H9 (cell line): ENCODE measurements around the gene UPF2. TPM values are rescaled to one million over a fixed set of nuclear protein-coding genes. Genes with fewer than 3 reads are reported as not detected.

Experiments used
- DNase-seq: peaks from one replicate; pipeline ENCODE4 v3.0.0-alpha.2; 2017
- H2AFZ ChIP-seq: one replicate; pipeline ENCODE4 v1.6.1; 2013; ENCODE audit warnings: mild to moderate bottlenecking, low read length, control low read depth, moderate library complexity
- H2AK5ac ChIP-seq: 2 replicates; pipeline ENCODE4 v1.6.1; 2013; ENCODE audit warnings: low read length, control low read depth, mixed read lengths; ENCODE audit not compliant: insufficient read length
- H2BK120ac ChIP-seq: one replicate; pipeline ENCODE4 v1.6.1; 2013; ENCODE audit warnings: low read depth, mild to moderate bottlenecking, low read length, control low read depth, inconsistent platforms; ENCODE audit not compliant: poor library complexity, severe bottlenecking
- H2BK12ac ChIP-seq: 2 replicates; pipeline ENCODE4 v1.6.1; 2013; ENCODE audit warnings: low read length, control low read depth, mixed read lengths, low read depth; ENCODE audit not compliant: insufficient read length
- H2BK15ac ChIP-seq: 2 replicates; pipeline ENCODE4 v1.6.1; 2013; ENCODE audit warnings: low read depth, low read length, control low read depth
- H2BK20ac ChIP-seq: one replicate; pipeline ENCODE4 v1.6.1; 2013; ENCODE audit warnings: low read depth, mild to moderate bottlenecking, low read length, control low read depth, inconsistent platforms; ENCODE audit not compliant: poor library complexity, severe bottlenecking
- H2BK5ac ChIP-seq: 2 replicates; pipeline ENCODE4 v1.6.1; 2013; ENCODE audit warnings: low read length, control low read depth, mixed read lengths; ENCODE audit not compliant: insufficient read length
- H3K14ac ChIP-seq: 2 replicates; pipeline ENCODE4 v1.6.1; 2013; ENCODE audit warnings: low read length, control low read depth; ENCODE audit not compliant: insufficient read depth
- H3K18ac ChIP-seq: 2 replicates; pipeline ENCODE4 v1.6.1; 2013; ENCODE audit warnings: low read depth, mild to moderate bottlenecking, mixed read lengths, low read length, control low read depth; ENCODE audit not compliant: insufficient read length
- H3K23ac ChIP-seq: 2 replicates; pipeline ENCODE4 v1.6.1; 2013; ENCODE audit warnings: low read length, control low read depth, mixed read lengths, low read depth; ENCODE audit not compliant: insufficient read length
- H3K23me2 ChIP-seq: 2 replicates; pipeline ENCODE4 v1.6.1; 2013; ENCODE audit warnings: low read depth, mild to moderate bottlenecking, mixed read lengths, low read length, control low read depth; ENCODE audit not compliant: insufficient read length, poor library complexity, severe bottlenecking
- H3K27ac ChIP-seq: 2 replicates; pipeline ENCODE4 v1.5.1; 2013; ENCODE audit warnings: low read length, control low read depth, mixed read lengths, low read depth; ENCODE audit not compliant: insufficient read length
- H3K27me3 ChIP-seq: 2 replicates; pipeline ENCODE4 v1.6.1; 2013; ENCODE audit warnings: low read length, control low read depth, inconsistent platforms; ENCODE audit not compliant: insufficient read depth
- H3K4ac ChIP-seq: 2 replicates; pipeline ENCODE4 v1.6.1; 2013; ENCODE audit warnings: low read depth, mild to moderate bottlenecking, control low read depth, inconsistent platforms, low read length, moderate library complexity
- H3K4me1 ChIP-seq: 2 replicates; pipeline ENCODE4 v1.6.1; 2013; ENCODE audit warnings: low read length, control low read depth, inconsistent platforms; ENCODE audit not compliant: insufficient read depth
- H3K4me2 ChIP-seq: 2 replicates; pipeline ENCODE4 v1.6.1; 2013; ENCODE audit warnings: low read length, control low read depth, mixed read lengths; ENCODE audit not compliant: insufficient read length, insufficient read depth
- H3K56ac ChIP-seq: 2 replicates; pipeline ENCODE4 v1.6.1; 2013; ENCODE audit warnings: low read depth, mild to moderate bottlenecking, mixed read lengths, low read length, control low read depth; ENCODE audit not compliant: insufficient read length
- H3K79me1 ChIP-seq: 2 replicates; pipeline ENCODE4 v1.6.1; 2013; ENCODE audit warnings: low read depth, mild to moderate bottlenecking, moderate library complexity, low read length, control low read depth, inconsistent platforms; ENCODE audit not compliant: insufficient read depth, poor library complexity, severe bottlenecking
- H3K79me2 ChIP-seq: 2 replicates; pipeline ENCODE4 v1.6.1; 2013; ENCODE audit warnings: low read length, control low read depth, inconsistent platforms; ENCODE audit not compliant: insufficient read depth
- H3K9ac ChIP-seq: 2 replicates; pipeline ENCODE4 v1.6.1; 2013; ENCODE audit warnings: low read length, control low read depth, mixed read lengths; ENCODE audit not compliant: insufficient read length; ENCODE audit errors: extremely low read depth
- H3K9me3 ChIP-seq: one replicate; pipeline ENCODE4 v1.6.1; 2013; ENCODE audit warnings: low read depth, low read length, inconsistent platforms; ENCODE audit not compliant: control insufficient read depth
- H3T11ph ChIP-seq: one replicate; pipeline ENCODE4 v1.6.1; 2013; ENCODE audit warnings: mild to moderate bottlenecking, low read length, control low read depth, inconsistent platforms
- H4K20me1 ChIP-seq: one replicate; pipeline ENCODE4 v1.6.1; 2013; ENCODE audit not compliant: control insufficient read depth, insufficient read length, insufficient read depth
- H4K5ac ChIP-seq: 2 replicates; pipeline ENCODE4 v1.6.1; 2013; ENCODE audit warnings: low read depth, mild to moderate bottlenecking, mixed read lengths, low read length, control low read depth; ENCODE audit not compliant: insufficient read length
- H4K8ac ChIP-seq: replicated peaks from 2 replicates; pipeline ENCODE4 v1.6.1; 2013; ENCODE audit warnings: low read length, control low read depth, mixed read lengths, low read depth; ENCODE audit not compliant: insufficient read length
- H4K91ac ChIP-seq: 2 replicates; pipeline ENCODE4 v1.6.1; 2013; ENCODE audit warnings: low read depth, mild to moderate bottlenecking, moderate library complexity, mixed read lengths, low read length, control low read depth; ENCODE audit not compliant: insufficient read length
- H3K27ac Mint-ChIP-seq, 3 experiments: 2 replicates in 2 of 3; 3 replicates in 1 of 3; pipeline ENCODE4 v1.8.0; 2020 to 2021; ENCODE audit warnings: mixed read lengths in 3 of 3, mild to moderate bottlenecking in 1 of 3, moderate library complexity in 1 of 3
- H3K27me3 Mint-ChIP-seq: 2 replicates; pipeline ENCODE4 v1.8.0; 2021; ENCODE audit warnings: low read depth, mild to moderate bottlenecking, moderate library complexity, mixed read lengths
- H3K36me3 Mint-ChIP-seq, 3 experiments: 2 replicates in 2 of 3; 3 replicates in 1 of 3; pipeline ENCODE4 v1.8.0; 2020 to 2021; ENCODE audit warnings: low read depth in 3 of 3, mixed read lengths in 3 of 3; ENCODE audit not compliant: insufficient read depth in 1 of 3
- H3K4me1 Mint-ChIP-seq, 2 experiments: 2 replicates each; pipeline ENCODE4 v1.8.0; 2020; ENCODE audit warnings: mixed read lengths in 2 of 2
- H3K4me3 Mint-ChIP-seq, 2 experiments: 2 replicates in 1 of 2; 3 replicates in 1 of 2; pipeline ENCODE4 v1.8.0; 2020 to 2021; ENCODE audit warnings: mild to moderate bottlenecking in 2 of 2, mixed read lengths in 2 of 2, moderate library complexity in 1 of 2
- H3K9me3 Mint-ChIP-seq, 2 experiments: 2 replicates in 1 of 2; 3 replicates in 1 of 2; pipeline ENCODE4 v1.8.0; 2020; ENCODE audit warnings: mild to moderate bottlenecking in 2 of 2, mixed read lengths in 2 of 2, moderate library complexity in 1 of 2
- WGBS: extraction: QIAGEN DNeasy Blood & Tissue Kit; methylation state at CpG from one replicate; pipeline ENCODE4 v1.1.7; 2013; ENCODE audit warnings: missing lambda C conversion rate, low lambda C conversion rate, mixed read lengths; ENCODE audit not compliant: insufficient read length; ENCODE audit errors: extremely low coverage; 5-methylcytosine and 5-hydroxymethylcytosine counted together
- total RNA-seq: library from RNA; stranded (reverse); gene quantifications from 2 replicates; pipeline ENCODE4 v1.2.1, GENCODE V29; 2021
- TF ChIP-seq, protein P1 (sequence below): fragments of 200-600 bp; sonication (generic); conservative IDR thresholded peaks from 3 replicates; pipeline ENCODE4 v1.8.0; 2021; ENCODE audit warnings: antibody characterized with exemption, mild to moderate bottlenecking

UPF2 gene
- total RNA-seq, 1 experiment from 2014 or later, result 34.1 TPM

DNA sequence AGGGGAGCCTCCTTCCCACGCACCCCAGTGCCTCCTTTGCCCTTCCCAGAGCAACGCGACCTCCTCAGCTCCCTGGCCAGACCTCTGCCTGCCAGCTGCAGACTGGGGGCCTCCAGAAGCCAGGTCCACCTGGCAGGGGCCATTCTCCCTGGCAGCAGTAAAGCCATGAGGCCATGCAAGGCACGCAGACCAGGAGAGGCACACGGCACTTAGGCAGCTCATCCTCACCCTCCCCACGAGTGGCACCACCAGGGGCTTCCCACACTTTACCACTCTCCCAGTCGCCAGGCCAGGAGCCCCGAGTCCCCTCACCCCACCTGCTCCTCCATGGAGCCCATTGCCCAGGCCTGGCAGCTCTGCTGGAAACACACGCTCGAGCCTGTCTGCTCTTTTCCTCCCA is 134.1 kb downstream of the UPF2 start:
- no peak overlapping the region for H3K9ac ChIP-seq
- H4K20me1 ChIP-seq, result no peaks in the 10 kb centered on the region
- H3K56ac ChIP-seq, result no peak overlapping the region
- Mint-ChIP-seq H3K9me3 (no peaks in the 10 kb centered on the region), H3K36me3 (no peaks in the 10 kb centered on the region), H3K27ac (no peak overlapping the region; a peak in 1 of 7 replicates), H3K4me3 (no peak overlapping the region), H3K27me3 (peaks cover 5% of the 10 kb centered on the region), H3K4me1 (peaks cover 10% of the 10 kb centered on the region in 2 experiments)
- no peak overlapping the region for H3K18ac ChIP-seq
- TF ChIP-seq, protein P1, sequence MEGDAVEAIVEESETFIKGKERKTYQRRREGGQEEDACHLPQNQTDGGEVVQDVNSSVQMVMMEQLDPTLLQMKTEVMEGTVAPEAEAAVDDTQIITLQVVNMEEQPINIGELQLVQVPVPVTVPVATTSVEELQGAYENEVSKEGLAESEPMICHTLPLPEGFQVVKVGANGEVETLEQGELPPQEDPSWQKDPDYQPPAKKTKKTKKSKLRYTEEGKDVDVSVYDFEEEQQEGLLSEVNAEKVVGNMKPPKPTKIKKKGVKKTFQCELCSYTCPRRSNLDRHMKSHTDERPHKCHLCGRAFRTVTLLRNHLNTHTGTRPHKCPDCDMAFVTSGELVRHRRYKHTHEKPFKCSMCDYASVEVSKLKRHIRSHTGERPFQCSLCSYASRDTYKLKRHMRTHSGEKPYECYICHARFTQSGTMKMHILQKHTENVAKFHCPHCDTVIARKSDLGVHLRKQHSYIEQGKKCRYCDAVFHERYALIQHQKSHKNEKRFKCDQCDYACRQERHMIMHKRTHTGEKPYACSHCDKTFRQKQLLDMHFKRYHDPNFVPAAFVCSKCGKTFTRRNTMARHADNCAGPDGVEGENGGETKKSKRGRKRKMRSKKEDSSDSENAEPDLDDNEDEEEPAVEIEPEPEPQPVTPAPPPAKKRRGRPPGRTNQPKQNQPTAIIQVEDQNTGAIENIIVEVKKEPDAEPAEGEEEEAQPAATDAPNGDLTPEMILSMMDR, result no peak
- H3K23me2 ChIP-seq, result no peaks in the 10 kb centered on the region
- no peak overlapping the region for H4K91ac ChIP-seq
- no peak overlapping the region for H2AK5ac ChIP-seq
- H2AFZ ChIP-seq, result no peak overlapping the region
- no peak overlapping the region for H3K23ac ChIP-seq
- no peak overlapping the region for H3K27ac ChIP-seq
- H3K4me2 ChIP-seq, result no peak overlapping the region
- H3K4ac ChIP-seq, result no peak overlapping the region
- H2BK12ac ChIP-seq, result no peak overlapping the region
- no peak overlapping the region for H3T11ph ChIP-seq
- no peaks in the 10 kb centered on the region for H3K27me3 ChIP-seq
- H3K14ac ChIP-seq, result no peak overlapping the region
- no peak overlapping the region for H2BK5ac ChIP-seq
- no peaks in the 10 kb centered on the region for H3K79me1 ChIP-seq
- H4K8ac ChIP-seq, result no peak overlapping the region
- WGBS, result no CpG with 5 or more reads among the region's 10 CpGs
- no peaks in the 10 kb centered on the region for H3K9me3 ChIP-seq
- no peak overlapping the region for H4K5ac ChIP-seq
- no peak overlapping the region for H2BK120ac ChIP-seq
- H3K4me1 ChIP-seq, result no peaks in the 10 kb centered on the region
- no peaks in the 10 kb centered on the region for H3K79me2 ChIP-seq
- no peak for DNase-seq
- H2BK15ac ChIP-seq, result no peak overlapping the region
- no peak overlapping the region for H2BK20ac ChIP-seq
